Upper lobe of left lung (tissue), 6 donors: ENCODE measurements around the gene SEC14L3. TPM values are rescaled to one million over a fixed set of nuclear protein-coding genes. Genes with fewer than 3 reads are reported as not detected.

Source experiments
- ATAC-seq, 2 donors: fragments of 200-7000 bp; cut with Tn5 transposase; one replicate each; pipeline ENCODE4 v1.9.1; 2022; ENCODE audit warnings: mild to moderate bottlenecking in 2 of 2, moderate library complexity in 2 of 2; ENCODE audit not compliant: low FRiP score in 2 of 2
- DNase-seq, 2 donors: peaks; one replicate each; pipeline ENCODE4 v3.0.0-alpha.2; 2019 to 2020
- H3K27ac ChIP-seq, 4 donors: fragments of 200-600 bp; sonication (generic); one replicate each; pipeline ENCODE4 v1.5.1; 2016 to 2019
- H3K27me3 ChIP-seq, 4 donors: fragments of 200-600 bp; sonication (generic); one replicate each; pipeline ENCODE4 v1.5.1; 2017 to 2019
- H3K36me3 ChIP-seq, 4 donors: fragments of 200-600 bp; sonication (generic); one replicate each; pipeline ENCODE4 v1.5.1; 2016 to 2019
- H3K4me1 ChIP-seq, 4 donors: fragments of 200-600 bp; sonication (generic); one replicate each; pipeline ENCODE4 v1.5.1; 2018 to 2019
- H3K4me3 ChIP-seq, 4 donors: fragments of 200-600 bp; sonication (generic); one replicate each; pipeline ENCODE4 v1.5.1; 2017 to 2019; ENCODE audit warnings: mild to moderate bottlenecking in 2 of 4, moderate library complexity in 1 of 4
- H3K9me3 ChIP-seq, 4 donors: fragments of 200-600 bp; sonication (generic); one replicate each; pipeline ENCODE4 v1.5.1; 2018 to 2019
- EP300 ChIP-seq, 4 donors: sonication (generic); formaldehyde crosslinking; IDR thresholded peaks; one replicate each; pipeline ENCODE4 v1.5.1; 2017; ENCODE audit warnings: antibody characterized with exemption in 4 of 4, control low read depth in 2 of 4
- POLR2A ChIP-seq, 4 donors: fragments of 450-650 bp; IDR thresholded peaks; one replicate each; pipeline ENCODE4 v1.5.1; 2016 to 2017; ENCODE audit warnings: antibody characterized with exemption in 4 of 4, mild to moderate bottlenecking in 2 of 4
- POLR2AphosphoS5 ChIP-seq, 2 donors: sonication (generic); formaldehyde crosslinking; IDR thresholded peaks; one replicate each; pipeline ENCODE4 v1.5.1; 2017; ENCODE audit warnings: antibody characterized with exemption in 2 of 2
- WGBS, 2 donors: methylation state at CpG; one replicate each; pipeline ENCODE4 v1.1.5; 2017 to 2018; 5-methylcytosine and 5-hydroxymethylcytosine counted together
- total RNA-seq, 6 donors: library from RNA; depleted of rRNA in 4 of 6; stranded (reverse); fragments of >200 nt in 4 of 6; gene quantifications; one replicate each; pipeline versions ENCODE4 v1.1.0 to v1.2.1, GENCODE V29; 2016 to 2021
- TF ChIP-seq, protein P1 (sequence below), 6 experiments: fragments of 450-650 bp in 4 of 6; fragments of 200-600 bp in 2 of 6; sonication (generic) in 2 of 6; IDR thresholded peaks; one replicate each; pipeline ENCODE4 v1.5.1; 2016 to 2019; ENCODE audit warnings: antibody characterized with exemption in 6 of 6
- donor health status: DM: no; HTN: no; CAD: no; lungs with moderate emphysema.
- donor health status: DM: no; HTN: yes; CAD: no; lungs with severe emphysema.

SEC14L3 gene
- total RNA-seq, 6 donors from 2014 or later = 0.43 to 2.3 (median 1.1) TPM; not detected in 1

DNA sequence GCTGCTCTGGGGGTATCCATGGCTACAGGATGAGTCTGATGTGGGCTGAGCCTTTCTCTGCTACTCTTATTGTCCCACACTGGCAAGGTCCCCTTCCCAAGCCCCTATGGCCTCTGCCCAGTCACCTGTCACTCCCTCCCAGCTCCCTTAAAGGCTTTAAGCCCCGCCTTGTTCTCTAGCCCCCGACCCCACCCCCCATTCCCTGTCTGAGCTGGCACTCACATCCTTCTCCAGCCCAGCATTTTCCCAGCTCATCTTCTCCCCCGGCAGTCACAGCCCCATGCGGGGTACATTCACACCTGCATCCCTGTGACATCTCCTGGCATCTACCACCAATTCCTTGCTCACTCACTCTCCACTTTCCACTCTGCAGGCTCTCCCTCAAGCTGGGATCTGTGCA is 41.9 kb downstream of the SEC14L3 start:
- Histone ChIP-seq H3K9me3 (no peaks in the 10 kb centered on the region), H3K4me1 (peaks cover 15 to 20% (median 16%) of the 10 kb centered on the region in 4 donors), H3K4me3 (no peak overlapping the region), H3K36me3 (peaks cover 0 to 4% (median 0%) of the 10 kb centered on the region in 4 donors), H3K27ac (no peak overlapping the region), H3K27me3 (no peaks in the 10 kb centered on the region)
- TF ChIP-seq, protein P1, sequence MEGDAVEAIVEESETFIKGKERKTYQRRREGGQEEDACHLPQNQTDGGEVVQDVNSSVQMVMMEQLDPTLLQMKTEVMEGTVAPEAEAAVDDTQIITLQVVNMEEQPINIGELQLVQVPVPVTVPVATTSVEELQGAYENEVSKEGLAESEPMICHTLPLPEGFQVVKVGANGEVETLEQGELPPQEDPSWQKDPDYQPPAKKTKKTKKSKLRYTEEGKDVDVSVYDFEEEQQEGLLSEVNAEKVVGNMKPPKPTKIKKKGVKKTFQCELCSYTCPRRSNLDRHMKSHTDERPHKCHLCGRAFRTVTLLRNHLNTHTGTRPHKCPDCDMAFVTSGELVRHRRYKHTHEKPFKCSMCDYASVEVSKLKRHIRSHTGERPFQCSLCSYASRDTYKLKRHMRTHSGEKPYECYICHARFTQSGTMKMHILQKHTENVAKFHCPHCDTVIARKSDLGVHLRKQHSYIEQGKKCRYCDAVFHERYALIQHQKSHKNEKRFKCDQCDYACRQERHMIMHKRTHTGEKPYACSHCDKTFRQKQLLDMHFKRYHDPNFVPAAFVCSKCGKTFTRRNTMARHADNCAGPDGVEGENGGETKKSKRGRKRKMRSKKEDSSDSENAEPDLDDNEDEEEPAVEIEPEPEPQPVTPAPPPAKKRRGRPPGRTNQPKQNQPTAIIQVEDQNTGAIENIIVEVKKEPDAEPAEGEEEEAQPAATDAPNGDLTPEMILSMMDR (IDR thresholded peaks at IDR 0.05) = no peak
- TF ChIP-seq POLR2A (IDR thresholded peaks at IDR 0.05) = no peak
- no peak for TF ChIP-seq EP300 (IDR thresholded peaks at IDR 0.05)
- TF ChIP-seq POLR2AphosphoS5 (IDR thresholded peaks at IDR 0.05) = no peak
- 64 to 66% methylated on average over 4 of the region's 4 CpGs for WGBS, 2 donors
- DNase-seq (no peak), ATAC-seq (no peak)

DNA sequence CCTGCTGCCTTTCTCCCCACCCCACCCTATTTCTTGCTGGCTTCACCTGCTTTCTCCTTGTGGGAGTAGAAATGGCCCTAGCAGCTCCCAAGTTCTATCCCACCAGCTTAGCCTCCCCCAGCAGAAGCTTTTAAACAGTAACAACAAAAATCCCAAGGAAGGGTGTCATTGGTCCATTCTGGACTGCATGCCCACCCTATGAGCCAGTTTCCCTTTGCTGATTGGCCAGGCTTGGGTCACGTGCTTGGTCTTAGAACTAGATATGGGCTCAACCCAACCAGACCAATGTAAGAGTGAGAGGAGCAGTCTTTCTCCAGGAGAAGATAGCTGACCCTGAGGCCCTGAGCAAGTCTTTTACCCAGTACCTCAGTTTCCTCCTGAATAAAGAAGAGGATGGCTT is 43.9 kb downstream of the SEC14L3 start:
- WGBS, 2 donors = 75 to 87% methylated on average over 1 of the region's 1 CpG
- no peak for ATAC-seq
- H3K27ac ChIP-seq = no peak overlapping the region

DNA sequence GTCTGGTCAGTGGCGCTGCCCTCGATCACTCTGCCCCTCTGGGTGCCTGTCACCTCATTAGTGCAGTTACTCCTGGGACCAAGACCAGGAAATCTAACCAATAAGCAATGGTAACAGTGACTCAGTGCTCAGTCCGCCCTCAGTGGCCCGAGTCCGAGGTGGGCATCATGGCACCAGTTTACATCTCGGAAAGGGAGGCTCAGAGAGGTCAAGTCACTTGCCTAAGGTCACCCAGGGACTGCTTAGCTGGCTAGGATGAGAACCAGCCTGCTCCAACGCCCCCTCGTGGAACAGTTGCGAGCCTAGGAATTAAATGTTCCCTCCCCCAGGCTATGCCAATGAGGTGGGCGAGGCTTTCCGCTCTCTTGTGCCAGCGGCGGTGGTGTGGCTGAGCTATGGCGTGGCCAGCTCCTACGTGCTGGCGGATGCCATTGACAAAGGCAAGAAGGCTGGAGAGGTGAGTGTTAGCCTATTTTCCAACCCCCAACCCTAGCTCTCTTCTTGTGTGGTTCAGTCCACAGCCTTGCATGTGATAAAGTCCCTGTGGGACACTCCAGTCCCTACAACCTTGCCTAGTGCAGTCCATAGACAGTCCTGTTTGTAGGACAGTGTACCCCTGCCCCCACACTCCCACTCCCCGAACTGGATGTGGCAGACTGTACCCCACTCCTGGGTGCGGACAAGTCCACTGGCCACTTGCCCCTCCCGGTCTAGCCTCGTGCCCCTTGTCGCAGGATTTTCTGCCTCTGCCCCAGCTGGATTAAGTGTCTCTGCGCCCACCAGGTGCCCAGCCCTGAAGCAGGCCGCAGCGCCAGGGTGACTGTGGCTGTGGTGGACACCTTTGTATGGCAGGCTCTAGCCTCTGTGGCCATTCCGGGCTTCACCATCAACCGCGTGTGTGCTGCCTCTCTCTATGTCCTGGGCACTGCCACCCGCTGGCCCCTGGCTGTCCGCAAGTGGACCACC is 45.1 kb downstream of the SEC14L3 start:
- Histone ChIP-seq H3K4me1 (peaks cover 37 to 43% (median 39%) of the 10 kb centered on the region in 4 donors), H3K36me3 (peaks cover 0 to 4% (median 0%) of the 10 kb centered on the region in 4 donors), H3K4me3 (peak overlapping the region; percentile 32 to 76 (median 70)), H3K9me3 (no peaks in the 10 kb centered on the region), H3K27me3 (no peaks in the 10 kb centered on the region), H3K27ac (peak overlapping the region; percentile 64 to 89 (median 84))
- WGBS, 2 donors = 55 to 56% methylated on average over 22 to 25 of the region's 29 CpGs
- TF ChIP-seq EP300 (IDR thresholded peaks at IDR 0.05) = no peak
- TF ChIP-seq POLR2AphosphoS5 (IDR thresholded peaks at IDR 0.05) = peak; percentile 54 to 57
- TF ChIP-seq, protein P1 (IDR thresholded peaks at IDR 0.05) = peak; percentile 64 to 87 (median 78)
- no peak for TF ChIP-seq POLR2A (IDR thresholded peaks at IDR 0.05)
- DNase-seq = peak; percentile 83 to 93
- ATAC-seq = peak; percentile 51 to 63

More for the DNA sequence above, 43.9 kb downstream of the SEC14L3 start:
- TF ChIP-seq POLR2A (IDR thresholded peaks at IDR 0.05) (no peak), EP300 (IDR thresholded peaks at IDR 0.05) (no peak), POLR2AphosphoS5 (IDR thresholded peaks at IDR 0.05) (no peak)
- TF ChIP-seq, protein P1 (IDR thresholded peaks at IDR 0.05) = no peak
- H3K27me3 ChIP-seq = no peaks in the 10 kb centered on the region
- no peak for DNase-seq
- no peaks in the 10 kb centered on the region for H3K9me3 ChIP-seq
- H3K4me3 ChIP-seq = no peak overlapping the region
- H3K36me3 ChIP-seq = peaks cover 0 to 4% (median 0%) of the 10 kb centered on the region in 4 donors
- peaks cover 25 to 31% (median 27%) of the 10 kb centered on the region in 4 donors for H3K4me1 ChIP-seq

DNA sequence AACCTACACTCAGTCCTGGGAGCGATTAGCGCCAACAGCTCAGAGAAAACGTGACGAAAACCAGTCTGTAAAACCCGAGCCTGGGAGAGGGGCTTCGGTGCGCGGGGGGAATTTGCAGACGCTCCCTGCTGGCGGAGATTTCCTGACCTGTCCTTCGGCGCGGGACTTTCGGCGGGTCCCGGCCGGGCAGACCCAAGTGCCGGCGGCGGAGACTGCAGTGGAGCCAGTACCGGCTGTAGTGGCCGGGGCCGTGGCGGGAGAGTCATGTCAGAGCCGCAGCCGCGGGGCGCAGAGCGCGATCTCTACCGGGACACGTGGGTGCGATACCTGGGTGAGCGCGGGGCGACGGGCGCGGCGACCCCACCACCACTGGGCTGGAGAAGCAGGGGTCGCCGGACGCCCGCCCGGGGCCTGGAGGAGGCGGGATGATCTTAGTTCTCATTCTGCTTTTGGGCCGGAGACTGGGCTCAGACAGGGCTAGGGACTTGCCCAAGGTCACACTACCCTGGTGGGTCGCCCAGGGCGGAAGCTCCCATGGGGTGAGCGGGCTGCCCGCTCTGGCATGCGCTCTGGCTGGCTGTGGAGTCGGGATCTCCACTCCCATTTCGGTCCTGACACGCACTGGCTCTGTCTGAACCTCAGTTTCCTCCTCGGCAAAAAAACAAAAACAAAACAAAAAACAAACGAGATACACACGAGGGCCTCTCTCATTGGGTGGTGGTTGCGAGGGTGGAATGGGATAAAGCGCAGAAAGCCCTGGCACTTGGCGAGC is 46.0 kb downstream of the SEC14L3 start, which contains the start of gene MTFP1:
TSS of gene MTFP1 (plus strand) at position 153 of the 772 bp plus-strand sequence. CDS start at position 265, 112 bp downstream.
- 2 to 3% methylated on average over 23 of the region's 61 CpGs for WGBS, 2 donors
- peak in 1 of 2 donors; percentile 20 for ATAC-seq
- TF ChIP-seq POLR2A (IDR thresholded peaks at IDR 0.05) (peak in 1 of 4 donors; percentile 48), EP300 (IDR thresholded peaks at IDR 0.05) (no peak), POLR2AphosphoS5 (IDR thresholded peaks at IDR 0.05) (peak in 1 of 2 donors; percentile 42)
- TF ChIP-seq, protein P1 (IDR thresholded peaks at IDR 0.05) = peak in 1 of 6 experiments; percentile 9

More for the DNA sequence above, 46.0 kb downstream of the SEC14L3 start, which contains the start of gene MTFP1:
- Histone ChIP-seq H3K4me3 (peak within 1 kb of the TSS; percentile 32 to 76 (median 70)), H3K36me3 (peaks cover 0 to 4% (median 0%) of the 10 kb centered on the region in 4 donors), H3K4me1 (peaks cover 38 to 50% (median 43%) of the 10 kb centered on the region in 4 donors), H3K9me3 (no peaks in the 10 kb centered on the region), H3K27me3 (no peaks in the 10 kb centered on the region), H3K27ac (peak within 1 kb of the TSS; percentile 64 to 96 (median 87))
- peak; percentile 75 to 91 for DNase-seq
